ENCODE measurements around the gene CER1.

The CER1 gene

GRCh38 chr9:14713187-14713767 is 9.3 kb downstream of the CER1 start:
- no peak for DNase-seq

- no peak for DNase-seq
Measured at GRCh38 chr9:14710804-14711203, 11.7 kb downstream of the CER1 start.

- no peak for DNase-seq
Measured at GRCh38 chr9:14706530-14707140, 15.9 kb downstream of the CER1 start.

- no peak for DNase-seq
Measured at GRCh38 chr9:14705079-14705478, 17.5 kb downstream of the CER1 start.

DNA sequence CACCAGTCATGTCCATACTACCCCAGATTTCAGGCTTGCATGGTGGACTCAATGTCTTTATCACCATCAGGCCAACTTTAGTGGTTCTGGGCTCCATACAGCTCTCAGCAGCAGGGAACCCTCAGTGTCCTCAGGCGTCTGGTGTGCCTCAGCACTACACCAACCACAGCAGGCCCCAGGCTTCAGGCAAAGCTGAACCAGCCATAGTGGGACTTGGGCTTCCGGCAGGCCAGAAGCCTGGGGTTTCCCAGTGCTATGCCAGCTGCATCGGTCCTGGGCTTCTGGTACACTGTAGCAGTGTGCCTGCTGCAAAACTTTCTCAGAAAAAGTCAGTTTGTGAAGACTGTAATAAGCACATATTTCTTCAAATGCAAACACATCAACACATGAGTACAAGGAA is 18.3 kb downstream of the CER1 start:
- no peak for DNase-seq

DNA sequence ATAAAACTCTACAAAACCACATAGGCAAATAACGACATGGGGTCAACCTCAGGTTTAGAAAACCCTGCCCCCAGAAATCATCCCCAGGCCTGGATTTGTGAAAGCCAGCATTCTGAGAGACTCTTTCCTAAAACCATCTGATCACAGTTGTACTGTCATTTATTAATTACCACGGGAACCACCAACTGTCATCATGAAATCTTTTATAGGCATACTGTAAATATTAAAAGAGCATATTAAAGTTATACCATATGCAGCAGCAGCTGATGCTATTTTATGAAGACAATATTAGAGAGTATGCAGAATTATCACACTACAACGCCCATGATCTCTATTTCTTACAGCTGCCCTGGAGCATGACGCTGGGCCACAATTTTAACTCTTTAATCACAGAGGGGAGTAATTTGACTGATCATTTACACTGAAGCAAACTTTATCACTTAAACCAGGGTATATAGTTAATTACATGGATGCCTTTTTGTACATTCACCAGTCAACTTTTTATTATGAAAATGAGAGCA is 20.3 kb downstream of the CER1 start:
- DNase-seq: no peak

DNA sequence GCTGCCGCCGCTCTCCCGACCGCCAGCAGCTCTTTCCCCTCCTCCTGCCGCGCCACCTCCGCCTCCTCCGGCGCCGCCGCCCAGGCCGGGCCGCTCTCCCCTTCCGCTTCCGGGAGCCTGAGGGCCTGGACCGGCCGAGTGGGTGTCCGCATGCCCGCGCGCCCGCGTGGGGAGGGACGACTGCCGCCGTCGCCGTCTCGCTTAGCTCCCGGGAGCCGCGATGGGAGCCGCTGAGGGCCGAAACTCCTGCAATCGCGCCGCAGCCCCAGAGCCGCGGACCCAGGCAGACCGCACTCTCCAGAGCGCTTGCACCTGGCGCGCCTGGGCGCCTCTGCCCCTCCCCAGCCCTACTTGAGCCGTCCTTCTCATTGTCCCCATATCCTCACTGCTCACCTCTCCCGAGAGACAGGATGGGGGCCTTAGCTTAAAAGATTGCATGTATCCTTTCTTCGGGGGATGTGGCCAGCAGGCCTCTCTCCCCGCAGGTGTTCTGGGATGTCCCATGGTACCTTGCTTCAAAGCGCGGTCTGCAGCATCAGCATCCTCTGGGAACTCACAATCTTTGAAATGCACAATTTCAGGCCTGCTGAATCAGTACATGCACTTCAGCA is 29.2 kb downstream of the CER1 start, which contains the start of gene ZDHHC21:
Gene ZDHHC21, minus strand, starts transcription at position 182 of the 611 bp plus-strand sequence. CDS start 19,092 bp downstream, outside the sequence.
- DNase-seq: peak; percentile 80

GRCh38 chr9:14692470-14693250 is 29.9 kb downstream of the CER1 start:
- no peak for DNase-seq

DNA sequence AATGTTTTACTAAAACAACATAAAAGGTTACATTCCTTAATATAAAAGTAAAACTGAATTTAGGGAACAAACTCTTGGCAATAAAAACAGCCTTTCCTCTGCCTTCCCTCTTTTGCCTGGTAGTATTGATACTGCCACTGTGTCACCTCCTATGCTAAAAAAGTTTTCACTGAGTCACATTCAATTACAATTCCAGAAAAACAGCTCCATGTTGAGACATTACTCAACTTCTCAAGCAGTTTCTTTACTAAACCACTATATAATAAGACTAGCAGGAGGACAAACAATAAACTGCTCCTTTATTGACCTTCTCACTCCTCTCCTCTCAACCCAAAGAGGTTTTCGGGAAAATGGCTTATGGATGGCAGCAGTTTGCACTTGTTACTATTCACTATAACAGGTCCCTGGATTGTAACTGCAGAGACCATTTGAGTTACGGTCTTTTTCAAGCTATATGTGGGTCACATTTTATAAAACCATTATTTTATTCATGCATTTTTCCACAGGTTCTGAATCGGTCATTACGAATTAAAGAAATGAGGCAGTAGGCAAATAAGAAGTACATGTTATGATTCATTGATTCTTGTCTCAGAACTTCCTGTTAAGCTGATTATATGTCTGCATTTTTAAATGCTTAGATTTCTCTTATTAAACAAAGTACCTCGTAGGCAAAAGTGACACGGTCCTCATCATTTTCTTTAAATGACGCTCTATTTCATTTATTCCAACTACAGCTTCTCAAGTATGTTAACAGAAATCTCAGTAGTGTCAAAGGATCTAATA is 31.4 kb downstream of the CER1 start:
- peak; percentile 20 for DNase-seq

- no peak for DNase-seq
Measured at GRCh38 chr9:14687042-14687719, 35.4 kb downstream of the CER1 start.

DNA sequence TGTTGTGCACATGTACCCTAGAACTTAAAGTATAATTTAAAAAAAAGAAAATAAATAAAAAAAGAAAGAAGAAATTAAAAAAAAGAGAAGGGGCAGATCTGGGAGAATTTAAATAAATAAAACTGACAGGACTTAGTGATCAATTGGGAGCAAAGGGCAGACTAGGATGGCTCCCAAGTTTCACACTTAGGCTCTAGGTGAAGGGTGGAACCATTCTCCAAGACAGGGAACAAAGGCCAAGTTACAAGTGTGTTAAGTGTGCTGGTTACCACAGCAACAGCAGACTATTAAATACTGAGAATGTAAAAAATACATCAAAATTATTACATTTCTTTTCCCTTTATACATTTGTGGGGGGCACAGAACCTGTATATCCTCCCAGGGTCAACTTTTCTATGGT is 36.4 kb downstream of the CER1 start:
- DNase-seq: no peak

DNA sequence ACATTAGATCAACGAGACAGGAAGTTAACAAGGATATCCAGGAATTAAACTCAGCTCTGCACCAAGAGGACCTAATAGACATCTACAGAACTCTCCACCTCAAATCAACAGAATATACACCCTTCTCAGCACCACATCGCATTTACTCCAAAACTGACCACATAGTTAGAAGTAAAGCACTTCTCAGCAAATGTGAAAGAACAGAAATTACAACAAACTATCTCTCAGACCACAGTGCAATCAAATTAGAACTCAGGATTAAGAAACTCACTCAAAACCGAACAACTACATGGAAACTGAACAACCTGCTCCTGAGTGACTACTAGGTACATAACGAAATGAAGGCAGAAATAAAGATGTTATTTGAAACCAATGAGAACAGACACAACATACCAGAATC is 39.9 kb downstream of the CER1 start:
- peak; percentile 66 for DNase-seq

GRCh38 chr9:14678776-14679175 is 43.8 kb downstream of the CER1 start:
- DNase-seq: no peak

DNA sequence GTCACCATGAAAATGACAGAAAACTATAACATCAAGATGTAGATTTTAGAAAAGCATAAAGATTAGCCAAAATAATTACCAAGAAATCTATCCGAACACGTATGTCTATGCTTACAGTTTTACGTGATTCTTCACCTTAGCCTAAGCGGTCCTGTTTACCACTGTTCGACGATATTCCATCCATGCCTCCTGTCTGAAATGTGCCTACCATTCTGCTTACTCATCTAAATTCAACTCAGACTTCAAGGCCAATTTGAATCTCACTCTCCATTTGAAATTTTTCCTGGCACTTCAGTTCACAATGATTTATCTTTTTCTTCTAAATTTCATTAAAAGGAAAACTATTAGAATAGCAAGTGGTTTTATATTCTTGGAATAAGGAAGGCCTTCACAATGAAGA is 44.7 kb downstream of the CER1 start:
- DNase-seq: no peak

- no peak for DNase-seq
Measured at GRCh38 chr9:14677396-14677795, 45.1 kb downstream of the CER1 start.

- no peak for DNase-seq
Measured at GRCh38 chr9:14674630-14675029, 47.9 kb downstream of the CER1 start.

GRCh38 chr9:14671377-14671776 is 51.2 kb downstream of the CER1 start:
- peak; percentile 75 for DNase-seq

- DNase-seq: peak; percentile 67
Measured at GRCh38 chr9:14670718-14671117, 51.8 kb downstream of the CER1 start.
